Naive thymus-derived CD4-positive, alpha-beta T cell (primary cell): Measurements from ENCODE around the gene FBXO28. TPM values are rescaled to one million over a fixed set of nuclear protein-coding genes. Genes with fewer than 3 reads are reported as not detected.

Experiments used
- ATAC-seq: fragments of 150-1000 bp; cut with Tn5 transposase; 2 replicates; pipeline ENCODE4 v1.10.0; 2021; ENCODE audit warnings: mild to moderate bottlenecking, moderate library complexity
- CTCF ChIA-PET: fragments of 350-600 bp; sonication (Branson Sonifier 250); formaldehyde crosslinking; loops from one replicate; lab custom pipeline; 2021; ENCODE audit warnings: antibody characterized with exemption; lab: Charles Lee
- POLR2A ChIA-PET: fragments of 350-600 bp; sonication (Branson Sonifier 250); formaldehyde crosslinking; loops from one replicate; lab custom pipeline; 2021; ENCODE audit warnings: antibody characterized with exemption, inconsistent platforms; lab: Charles Lee
- DNase-seq, 9 donors: peaks; one replicate each; pipeline versions ENCODE4 v3.0.0 to v3.0.0-alpha.2; 2020 to 2022; ENCODE audit warnings: mixed read lengths in 1 of 9
- H3K27ac ChIP-seq: one replicate; pipeline ENCODE4 v1.7.0; 2013; ENCODE audit warnings: mild to moderate bottlenecking, low read depth, low read length, moderate library complexity
- H3K27me3 ChIP-seq, 2 donors: one replicate each; pipeline ENCODE4 v1.7.0; 2013; ENCODE audit warnings: low read length in 2 of 2, mild to moderate bottlenecking in 2 of 2, moderate library complexity in 2 of 2; ENCODE audit not compliant: control insufficient read depth in 2 of 2, insufficient read depth in 2 of 2
- H3K36me3 ChIP-seq, 3 experiments: 1 replicate in 2 of 3; 2 replicates in 1 of 3; pipeline ENCODE4 v1.7.0; 2013; ENCODE audit warnings: low read length in 3 of 3, mild to moderate bottlenecking in 3 of 3, moderate library complexity in 1 of 3; ENCODE audit not compliant: insufficient read depth in 3 of 3, control insufficient read depth in 2 of 3
- H3K4me1 ChIP-seq, 2 donors: one replicate each; pipeline ENCODE4 v1.7.0; 2013; ENCODE audit warnings: low read length in 2 of 2, mild to moderate bottlenecking in 2 of 2, moderate library complexity in 1 of 2; ENCODE audit not compliant: control insufficient read depth in 2 of 2, insufficient read depth in 2 of 2
- H3K4me3 ChIP-seq: 2 replicates; pipeline ENCODE4 v1.7.0; 2013; ENCODE audit warnings: mild to moderate bottlenecking, low read length
- H3K9me3 ChIP-seq, 3 experiments: 1 replicate in 2 of 3; 2 replicates in 1 of 3; pipeline ENCODE4 v1.7.0; 2013; ENCODE audit warnings: low read length in 3 of 3; ENCODE audit not compliant: control insufficient read depth in 2 of 3
- H3K27ac Mint-ChIP-seq, 9 donors: one replicate each; pipeline ENCODE4 v1.8.0; 2020 to 2022; ENCODE audit warnings: mixed read lengths in 9 of 9, mild to moderate bottlenecking in 8 of 9, moderate library complexity in 5 of 9, inconsistent platforms in 2 of 9
- H3K27me3 Mint-ChIP-seq, 5 donors: one replicate each; pipeline ENCODE4 v1.8.0; 2021 to 2022; ENCODE audit warnings: mixed read lengths in 5 of 5, mild to moderate bottlenecking in 1 of 5
- H3K36me3 Mint-ChIP-seq, 5 donors: one replicate each; pipeline ENCODE4 v1.8.0; 2020 to 2022; ENCODE audit warnings: mixed read lengths in 5 of 5, mild to moderate bottlenecking in 3 of 5, inconsistent platforms in 1 of 5
- H3K4me1 Mint-ChIP-seq, 7 donors: one replicate each; pipeline ENCODE4 v1.8.0; 2020 to 2022; ENCODE audit warnings: mixed read lengths in 7 of 7, mild to moderate bottlenecking in 3 of 7, inconsistent platforms in 1 of 7
- H3K4me3 Mint-ChIP-seq, 10 donors: one replicate each; pipeline ENCODE4 v1.8.0; 2020 to 2022; ENCODE audit warnings: mild to moderate bottlenecking in 10 of 10, mixed read lengths in 10 of 10, moderate library complexity in 6 of 10, inconsistent platforms in 2 of 10
- H3K9me3 Mint-ChIP-seq, 11 donors: one replicate each; pipeline ENCODE4 v1.8.0; 2020 to 2022; ENCODE audit warnings: mixed read lengths in 11 of 11, mild to moderate bottlenecking in 4 of 11, inconsistent platforms in 1 of 11, moderate library complexity in 1 of 11
- intact Hi-C, 2 donors: fragments of 100-400 bp; cut with micrococcal nuclease; formaldehyde crosslinking; loops; one replicate each; pipeline ENCODE4 v1.15.1; 2023
- polyA plus RNA-seq, 2 donors: library from polyadenylated mRNA; unstranded; fragments of 300-500 nt; fragmentation: Illumina TruSeq; gene quantifications; one replicate each; pipeline ENCODE4 v1.2.3, GENCODE V29; 2021
- total RNA-seq, 6 experiments: library from RNA in 5 of 6; stranded (reverse) in 5 of 6; gene quantifications; 1 replicate in 5 of 6; 2 replicates in 1 of 6; pipeline ENCODE4 v1.2.3 and lab custom pipeline; 2021 to 2026

FBXO28 gene
- total and polyA plus RNA-seq, 7 experiments from 2014 or later: 15.1 to 37.8 (median 26.2) TPM

GRCh38 chr1:224092111-224092510 is 21.8 kb upstream of the FBXO28 start:
- no peaks in the 10 kb centered on the region for H3K36me3 ChIP-seq
- ChIA-PET POLR2A (no interaction called here), CTCF (no interaction called here)
- Mint-ChIP-seq H3K9me3 (no peaks in the 10 kb centered on the region), H3K27ac (no peak overlapping the region), H3K36me3 (peaks cover 0 to 4% (median 0%) of the 10 kb centered on the region in 5 donors), H3K4me1 (peaks cover 0 to 2% (median 0%) of the 10 kb centered on the region in 7 donors), H3K27me3 (peaks cover 6 to 46% (median 18%) of the 10 kb centered on the region in 5 donors), H3K4me3 (no peak overlapping the region)
- H3K27ac ChIP-seq: no peak overlapping the region
- H3K4me1 ChIP-seq: no peaks in the 10 kb centered on the region
- no peak for DNase-seq
- no peak overlapping the region for H3K4me3 ChIP-seq
- no peaks in the 10 kb centered on the region for H3K27me3 ChIP-seq
- intact Hi-C loops: no loop called here
- ATAC-seq: no peak
- no peaks in the 10 kb centered on the region for H3K9me3 ChIP-seq

GRCh38 chr1:224092601-224093000 is 21.3 kb upstream of the FBXO28 start:
- no peak for ATAC-seq
- Mint-ChIP-seq H3K27me3 (peaks cover 6 to 42% (median 16%) of the 10 kb centered on the region in 5 donors), H3K4me3 (no peak overlapping the region), H3K4me1 (peaks cover 0 to 2% (median 0%) of the 10 kb centered on the region in 7 donors), H3K9me3 (no peaks in the 10 kb centered on the region), H3K27ac (no peak overlapping the region), H3K36me3 (peaks cover 0 to 4% (median 0%) of the 10 kb centered on the region in 5 donors)
- Histone ChIP-seq H3K27ac (no peak overlapping the region), H3K9me3 (no peaks in the 10 kb centered on the region), H3K27me3 (no peaks in the 10 kb centered on the region), H3K4me1 (no peaks in the 10 kb centered on the region), H3K4me3 (no peak overlapping the region), H3K36me3 (no peaks in the 10 kb centered on the region)
- ChIA-PET CTCF (no interaction called here), POLR2A (no interaction called here)
- intact Hi-C loops: no loop called here
- DNase-seq: no peak

GRCh38 chr1:224095339-224095738 is 18.6 kb upstream of the FBXO28 start:
- Mint-ChIP-seq H3K27me3 (peaks cover 6 to 34% (median 9%) of the 10 kb centered on the region in 5 donors), H3K4me1 (no peaks in the 10 kb centered on the region), H3K27ac (no peak overlapping the region), H3K36me3 (peaks cover 0 to 2% (median 0%) of the 10 kb centered on the region in 5 donors), H3K9me3 (peaks cover 0 to 2% (median 0%) of the 10 kb centered on the region in 11 donors), H3K4me3 (no peak overlapping the region)
- Histone ChIP-seq H3K27me3 (no peaks in the 10 kb centered on the region), H3K36me3 (no peaks in the 10 kb centered on the region), H3K9me3 (no peaks in the 10 kb centered on the region), H3K4me1 (no peaks in the 10 kb centered on the region), H3K4me3 (no peak overlapping the region), H3K27ac (no peak overlapping the region)
- CTCF ChIA-PET: no interaction called here
- POLR2A ChIA-PET: interaction anchor here (0.7 kb wide), 1 partner anchor 16 kb away, joined by 3 read pairs; no protein-coding TSS in a partner anchor
- DNase-seq (no peak), ATAC-seq (no peak)
- intact Hi-C loops: no loop called here

- no peak overlapping the region for H3K27ac Mint-ChIP-seq
- no peak overlapping the region for H3K4me3 Mint-ChIP-seq
- CTCF ChIA-PET: no interaction called here
Measured at GRCh38 chr1:224095867-224096266, 18.0 kb upstream of the FBXO28 start.

GRCh38 chr1:224096773-224097172 is 17.1 kb upstream of the FBXO28 start:
- Mint-ChIP-seq H3K4me3 (no peak overlapping the region), H3K9me3 (peaks cover 0 to 2% (median 0%) of the 10 kb centered on the region in 11 donors), H3K4me1 (no peaks in the 10 kb centered on the region), H3K27me3 (peaks cover 0 to 29% (median 6%) of the 10 kb centered on the region in 5 donors), H3K27ac (peak overlapping the region in 1 of 9 donors; percentile 84), H3K36me3 (no peaks in the 10 kb centered on the region)
- Histone ChIP-seq H3K4me3 (no peak overlapping the region), H3K36me3 (no peaks in the 10 kb centered on the region), H3K27me3 (no peaks in the 10 kb centered on the region), H3K4me1 (no peaks in the 10 kb centered on the region), H3K27ac (no peak overlapping the region), H3K9me3 (no peaks in the 10 kb centered on the region)
- CTCF ChIA-PET: no interaction called here
- ATAC-seq: no peak
- POLR2A ChIA-PET: no interaction called here
- no peak for DNase-seq
- intact Hi-C loops: no loop called here

More at GRCh38 chr1:224095867-224096266, 18.0 kb upstream of the FBXO28 start:
- Histone ChIP-seq H3K27me3 (no peaks in the 10 kb centered on the region), H3K36me3 (no peaks in the 10 kb centered on the region), H3K4me1 (no peaks in the 10 kb centered on the region), H3K4me3 (no peak overlapping the region), H3K27ac (no peak overlapping the region), H3K9me3 (no peaks in the 10 kb centered on the region)
- Mint-ChIP-seq H3K27me3 (peaks cover 6 to 32% (median 9%) of the 10 kb centered on the region in 5 donors), H3K4me1 (no peaks in the 10 kb centered on the region), H3K36me3 (no peaks in the 10 kb centered on the region), H3K9me3 (peaks cover 0 to 2% (median 0%) of the 10 kb centered on the region in 11 donors)
- intact Hi-C loops: no loop called here
- POLR2A ChIA-PET: interaction anchor here (0.7 kb wide), 1 partner anchor 16 kb away, joined by 3 read pairs; no protein-coding TSS in a partner anchor
- no peak for DNase-seq
- no peak for ATAC-seq

GRCh38 chr1:224098007-224098406 is 15.9 kb upstream of the FBXO28 start:
- H3K36me3 ChIP-seq: no peaks in the 10 kb centered on the region
- intact Hi-C loops: no loop called here
- H3K4me3 Mint-ChIP-seq: no peak overlapping the region
- H3K4me1 Mint-ChIP-seq: no peaks in the 10 kb centered on the region
- ChIA-PET CTCF (interaction anchor here (0.7 kb wide), 1 partner anchor 150 kb away, joined by 3 read pairs; no protein-coding TSS in a partner anchor), POLR2A (interaction anchor here (0.7 kb wide), 1 partner anchor 247 kb away, joined by 4 read pairs; no protein-coding TSS in a partner anchor)
- H3K4me1 ChIP-seq: no peaks in the 10 kb centered on the region
- DNase-seq (no peak), ATAC-seq (no peak)
- no peaks in the 10 kb centered on the region for H3K36me3 Mint-ChIP-seq
- H3K27me3 Mint-ChIP-seq: peaks cover 3 to 30% (median 12%) of the 10 kb centered on the region in 5 donors
- H3K27ac ChIP-seq: no peak overlapping the region
- H3K27me3 ChIP-seq: no peaks in the 10 kb centered on the region
- H3K27ac Mint-ChIP-seq: no peak overlapping the region
- H3K9me3 ChIP-seq: no peaks in the 10 kb centered on the region
- peaks cover 0 to 2% (median 0%) of the 10 kb centered on the region in 11 donors for H3K9me3 Mint-ChIP-seq
- H3K4me3 ChIP-seq: no peak overlapping the region
